WTC11 (cell line): ENCODE measurements around the gene CAT. TPM values are rescaled to one million over a fixed set of nuclear protein-coding genes. Genes with fewer than 3 reads are reported as not detected.

Source experiments
- ATAC-seq: fragments of 200-7000 bp; cut with Tn5 transposase; 2 replicates; pipeline ENCODE4 v1.10.0; 2021; ENCODE audit warnings: mild to moderate bottlenecking, moderate library complexity
- CTCF ChIA-PET: fragments of 300-600 bp; sonication (Branson Sonifier 250); formaldehyde crosslinking; loops from one replicate; lab custom pipeline; 2021; ENCODE audit warnings: antibody characterized with exemption; lab: Charles Lee
- POLR2A ChIA-PET: fragments of 350-600 bp; sonication (Branson Sonifier 250); formaldehyde crosslinking; loops from one replicate; lab custom pipeline; 2021; ENCODE audit warnings: antibody characterized with exemption; lab: Charles Lee
- DNase-seq: peaks from one replicate; pipeline ENCODE4 v3.0.0; 2021; ENCODE audit warnings: low spot score
- H3K27ac Mint-ChIP-seq: 2 replicates; pipeline ENCODE4 v1.8.0; 2021; ENCODE audit warnings: mixed read lengths
- H3K27me3 Mint-ChIP-seq: 2 replicates; pipeline ENCODE4 v1.8.0; 2021; ENCODE audit warnings: low read depth, mild to moderate bottlenecking, moderate library complexity, mixed read lengths
- H3K36me3 Mint-ChIP-seq: 2 replicates; pipeline ENCODE4 v1.8.0; 2021; ENCODE audit warnings: mixed read lengths
- H3K4me1 Mint-ChIP-seq: 2 replicates; pipeline ENCODE4 v1.8.0; 2022; ENCODE audit warnings: mixed read lengths
- H3K4me3 Mint-ChIP-seq: 2 replicates; pipeline ENCODE4 v1.8.0; 2021; ENCODE audit warnings: mild to moderate bottlenecking, moderate library complexity, mixed read lengths
- H3K9me3 Mint-ChIP-seq: 2 replicates; pipeline ENCODE4 v1.8.0; 2021; ENCODE audit warnings: mixed read lengths
- ATF3 ChIP-seq: sonication (generic); formaldehyde crosslinking; conservative IDR thresholded peaks from 2 replicates; pipeline ENCODE4 v1.8.1; 2022; ENCODE audit warnings: mild to moderate bottlenecking, missing genetic modification reagents
- CREM ChIP-seq: sonication (generic); formaldehyde crosslinking; IDR thresholded peaks from 2 replicates; pipeline ENCODE4 v1.8.1; 2022; ENCODE audit warnings: mild to moderate bottlenecking, missing genetic modification reagents, moderate library complexity
- EMX1 ChIP-seq: fragments of 250-450 bp; sonication (Bioruptor Pico); IDR thresholded peaks from 2 replicates; pipeline ENCODE4 v1.8.0; 2021; ENCODE audit warnings: mild to moderate bottlenecking
- ETV6 ChIP-seq: sonication (generic); formaldehyde crosslinking; IDR thresholded peaks from 2 replicates; pipeline ENCODE4 v1.8.1; 2022; ENCODE audit warnings: mild to moderate bottlenecking, missing genetic modification reagents
- FOXJ3 ChIP-seq: sonication (generic); formaldehyde crosslinking; IDR thresholded peaks from 2 replicates; pipeline ENCODE4 v1.9.0; 2021; ENCODE audit warnings: missing genetic modification reagents, mild to moderate bottlenecking, borderline replicate concordance
- GABPB1 ChIP-seq: sonication (generic); formaldehyde crosslinking; IDR thresholded peaks from 2 replicates; pipeline ENCODE4 v1.8.1; 2023; ENCODE audit warnings: mild to moderate bottlenecking, missing genetic modification reagents
- IRF2 ChIP-seq: sonication (generic); formaldehyde crosslinking; IDR thresholded peaks from 2 replicates; pipeline ENCODE4 v1.8.0; 2022; ENCODE audit warnings: low read depth, missing genetic modification reagents, borderline replicate concordance
- JAZF1 ChIP-seq: fragments of 250-450 bp; sonication (Bioruptor Pico); IDR thresholded peaks from 2 replicates; pipeline ENCODE4 v1.9.0; 2021; ENCODE audit warnings: moderate library complexity, mild to moderate bottlenecking, inconsistent platforms
- MXD4 ChIP-seq: fragments of 250-450 bp; sonication (Bioruptor Pico); IDR thresholded peaks from 2 replicates; pipeline ENCODE4 v1.8.0; 2021; ENCODE audit warnings: mild to moderate bottlenecking, moderate library complexity, borderline replicate concordance
- NFATC4 ChIP-seq: fragments of 250-450 bp; sonication (Bioruptor Pico); IDR thresholded peaks from 2 replicates; pipeline ENCODE4 v1.9.0; 2021; ENCODE audit warnings: mild to moderate bottlenecking
- NFYB ChIP-seq: sonication (generic); formaldehyde crosslinking; conservative IDR thresholded peaks from 2 replicates; pipeline ENCODE4 v1.8.0; 2022; ENCODE audit warnings: low read depth, missing genetic modification reagents
- NR3C1 ChIP-seq: sonication (generic); formaldehyde crosslinking; conservative IDR thresholded peaks from 2 replicates; pipeline ENCODE4 v1.8.1; 2023; ENCODE audit warnings: low read depth, mild to moderate bottlenecking, missing genetic modification reagents
- OVOL2 ChIP-seq: fragments of 250-450 bp; sonication (Bioruptor Pico); IDR thresholded peaks from 2 replicates; pipeline ENCODE4 v1.9.0; 2021; ENCODE audit warnings: mild to moderate bottlenecking, borderline replicate concordance
- RELA ChIP-seq: sonication (generic); formaldehyde crosslinking; IDR thresholded peaks from 2 replicates; pipeline ENCODE4 v1.8.1; 2022; ENCODE audit warnings: missing genetic modification reagents, mild to moderate bottlenecking, borderline replicate concordance
- SMAD3 ChIP-seq: sonication (generic); formaldehyde crosslinking; IDR thresholded peaks from 2 replicates; pipeline ENCODE4 v1.8.0; 2022; ENCODE audit warnings: missing genetic modification reagents, mild to moderate bottlenecking, borderline replicate concordance
- SMAD4 ChIP-seq: sonication (generic); formaldehyde crosslinking; IDR thresholded peaks from 2 replicates; pipeline ENCODE4 v1.8.0; 2022; ENCODE audit warnings: mild to moderate bottlenecking, missing genetic modification reagents
- SOX15 ChIP-seq: fragments of 250-450 bp; sonication (Bioruptor Pico); IDR thresholded peaks from 2 replicates; pipeline ENCODE4 v1.9.0; 2021; ENCODE audit warnings: mild to moderate bottlenecking
- SP1 ChIP-seq: sonication (generic); formaldehyde crosslinking; conservative IDR thresholded peaks from 2 replicates; pipeline ENCODE4 v1.8.1; 2022; ENCODE audit warnings: missing genetic modification reagents
- TEAD1 ChIP-seq: sonication (generic); formaldehyde crosslinking; IDR thresholded peaks from 2 replicates; pipeline ENCODE4 v1.8.0; 2022; ENCODE audit warnings: mild to moderate bottlenecking, missing genetic modification reagents
- ZNF219 ChIP-seq: sonication (generic); formaldehyde crosslinking; IDR thresholded peaks from 2 replicates; pipeline ENCODE4 v1.8.0; 2023; ENCODE audit warnings: missing genetic modification reagents, mild to moderate bottlenecking, borderline replicate concordance
- ZNF232 ChIP-seq: sonication (generic); formaldehyde crosslinking; IDR thresholded peaks from 2 replicates; pipeline ENCODE4 v1.8.0; 2022; ENCODE audit warnings: mild to moderate bottlenecking, missing genetic modification reagents
- ZNF317 ChIP-seq: sonication (generic); formaldehyde crosslinking; IDR thresholded peaks from 2 replicates; pipeline ENCODE4 v1.8.1; 2023; ENCODE audit warnings: low read depth, mild to moderate bottlenecking, moderate library complexity, missing genetic modification reagents, borderline replicate concordance
- ZNF416 ChIP-seq: fragments of 250-450 bp; sonication (Bioruptor Pico); IDR thresholded peaks from 2 replicates; pipeline ENCODE4 v1.9.0; 2021; ENCODE audit warnings: mild to moderate bottlenecking, inconsistent platforms
- total RNA-seq: library from RNA; stranded (reverse); gene quantifications from 3 replicates; pipeline ENCODE4 v1.2.3, GENCODE V29; 2021
- TF ChIP-seq, protein P1 (sequence below): fragments of 250-450 bp; sonication (Bioruptor Pico); IDR thresholded peaks from 2 replicates; pipeline ENCODE4 v1.9.0; 2021; ENCODE audit warnings: mild to moderate bottlenecking, borderline replicate concordance
- TF ChIP-seq, protein P2 (sequence below): sonication (generic); formaldehyde crosslinking; conservative IDR thresholded peaks from 2 replicates; pipeline ENCODE4 v1.8.1; 2023; ENCODE audit warnings: mild to moderate bottlenecking, low read depth, missing genetic modification reagents, moderate library complexity
- TF ChIP-seq, protein P3 (sequence below): sonication (generic); formaldehyde crosslinking; IDR thresholded peaks from 2 replicates; pipeline ENCODE4 v1.8.1; 2023; ENCODE audit warnings: mild to moderate bottlenecking, missing genetic modification reagents

CAT gene
- total RNA-seq, 1 experiment from 2014 or later, result 9.3 TPM

- ChIA-PET CTCF (no interaction called here), POLR2A (interaction anchor here (0.6 kb wide), 1 partner anchor 13 kb away, joined by 3 read pairs; no protein-coding TSS in a partner anchor)
- TF ChIP-seq ETV6 (CRISPR knock-in tag) (no peak), TEAD1 (no peak), OVOL2 (no peak)
- TF ChIP-seq, protein P1, sequence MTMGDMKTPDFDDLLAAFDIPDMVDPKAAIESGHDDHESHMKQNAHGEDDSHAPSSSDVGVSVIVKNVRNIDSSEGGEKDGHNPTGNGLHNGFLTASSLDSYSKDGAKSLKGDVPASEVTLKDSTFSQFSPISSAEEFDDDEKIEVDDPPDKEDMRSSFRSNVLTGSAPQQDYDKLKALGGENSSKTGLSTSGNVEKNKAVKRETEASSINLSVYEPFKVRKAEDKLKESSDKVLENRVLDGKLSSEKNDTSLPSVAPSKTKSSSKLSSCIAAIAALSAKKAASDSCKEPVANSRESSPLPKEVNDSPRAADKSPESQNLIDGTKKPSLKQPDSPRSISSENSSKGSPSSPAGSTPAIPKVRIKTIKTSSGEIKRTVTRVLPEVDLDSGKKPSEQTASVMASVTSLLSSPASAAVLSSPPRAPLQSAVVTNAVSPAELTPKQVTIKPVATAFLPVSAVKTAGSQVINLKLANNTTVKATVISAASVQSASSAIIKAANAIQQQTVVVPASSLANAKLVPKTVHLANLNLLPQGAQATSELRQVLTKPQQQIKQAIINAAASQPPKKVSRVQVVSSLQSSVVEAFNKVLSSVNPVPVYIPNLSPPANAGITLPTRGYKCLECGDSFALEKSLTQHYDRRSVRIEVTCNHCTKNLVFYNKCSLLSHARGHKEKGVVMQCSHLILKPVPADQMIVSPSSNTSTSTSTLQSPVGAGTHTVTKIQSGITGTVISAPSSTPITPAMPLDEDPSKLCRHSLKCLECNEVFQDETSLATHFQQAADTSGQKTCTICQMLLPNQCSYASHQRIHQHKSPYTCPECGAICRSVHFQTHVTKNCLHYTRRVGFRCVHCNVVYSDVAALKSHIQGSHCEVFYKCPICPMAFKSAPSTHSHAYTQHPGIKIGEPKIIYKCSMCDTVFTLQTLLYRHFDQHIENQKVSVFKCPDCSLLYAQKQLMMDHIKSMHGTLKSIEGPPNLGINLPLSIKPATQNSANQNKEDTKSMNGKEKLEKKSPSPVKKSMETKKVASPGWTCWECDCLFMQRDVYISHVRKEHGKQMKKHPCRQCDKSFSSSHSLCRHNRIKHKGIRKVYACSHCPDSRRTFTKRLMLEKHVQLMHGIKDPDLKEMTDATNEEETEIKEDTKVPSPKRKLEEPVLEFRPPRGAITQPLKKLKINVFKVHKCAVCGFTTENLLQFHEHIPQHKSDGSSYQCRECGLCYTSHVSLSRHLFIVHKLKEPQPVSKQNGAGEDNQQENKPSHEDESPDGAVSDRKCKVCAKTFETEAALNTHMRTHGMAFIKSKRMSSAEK (CRISPR knock-in tag), result no peak
- Mint-ChIP-seq H3K27ac (no peak overlapping the region), H3K4me1 (peaks cover 7% of the 10 kb centered on the region), H3K27me3 (peaks cover 9% of the 10 kb centered on the region; the same call in 1 of the 2 replicates), H3K4me3 (no peak overlapping the region), H3K36me3 (peaks cover 17% of the 10 kb centered on the region), H3K9me3 (peaks cover 24% of the 10 kb centered on the region)
- DNase-seq, result no peak
- ATAC-seq, result no peak
Observed at GRCh38 chr11:34441814-34442213, 3.1 kb downstream of the CAT start.

- peaks cover 24% of the 10 kb centered on the region for H3K9me3 Mint-ChIP-seq
- no peak overlapping the region for H3K4me3 Mint-ChIP-seq
- ATAC-seq (no peak), DNase-seq (no peak)
- peaks cover 7% of the 10 kb centered on the region for H3K4me1 Mint-ChIP-seq
- H3K36me3 Mint-ChIP-seq, result peaks cover 17% of the 10 kb centered on the region
- CTCF ChIA-PET, result no interaction called here
- H3K27ac Mint-ChIP-seq, result no peak overlapping the region
- no peak for TF ChIP-seq NR3C1 (CRISPR knock-in tag)
- no peak for TF ChIP-seq NFYB (CRISPR knock-in tag)
- TF ChIP-seq ZNF416 (CRISPR knock-in tag), result no peak
- TF ChIP-seq SMAD3, result no peak
- TF ChIP-seq SMAD4 (CRISPR knock-in tag), result no peak
- TF ChIP-seq ATF3, result no peak
- TF ChIP-seq MXD4 (CRISPR knock-in tag), result no peak
- no peak for TF ChIP-seq FOXJ3 (CRISPR knock-in tag)
- no peak for TF ChIP-seq NFATC4 (CRISPR knock-in tag)
- TF ChIP-seq ZNF317, result no peak
- TF ChIP-seq SP1 (CRISPR knock-in tag), result no peak
- TF ChIP-seq, all 79 proteins: peak for 0
- peaks cover 9% of the 10 kb centered on the region; the same call in 1 of the 2 replicates for H3K27me3 Mint-ChIP-seq
- POLR2A ChIA-PET, result no interaction called here
Observed at GRCh38 chr11:34443136-34443535, 4.4 kb downstream of the CAT start.

GRCh38 chr11:34444428-34444827 is 5.7 kb downstream of the CAT start:
- DNase-seq (no peak), ATAC-seq (no peak)
- CTCF ChIA-PET, result no interaction called here
- Mint-ChIP-seq H3K4me1 (peaks cover 4% of the 10 kb centered on the region), H3K27ac (no peak overlapping the region), H3K27me3 (peaks cover 6% of the 10 kb centered on the region; the same call in 1 of the 2 replicates), H3K36me3 (peaks cover 16% of the 10 kb centered on the region), H3K4me3 (no peak overlapping the region), H3K9me3 (peaks cover 21% of the 10 kb centered on the region)
- POLR2A ChIA-PET, result no interaction called here
- TF ChIP-seq RELA (CRISPR knock-in tag) (no peak), IRF2 (CRISPR knock-in tag) (no peak), CREM (CRISPR knock-in tag) (no peak), SOX15 (no peak), ZNF219 (CRISPR knock-in tag) (no peak), EMX1 (CRISPR knock-in tag) (no peak), ZNF232 (CRISPR knock-in tag) (no peak), JAZF1 (CRISPR knock-in tag) (no peak), NFYB (CRISPR knock-in tag) (no peak), GABPB1 (no peak)
- TF ChIP-seq, protein P2, sequence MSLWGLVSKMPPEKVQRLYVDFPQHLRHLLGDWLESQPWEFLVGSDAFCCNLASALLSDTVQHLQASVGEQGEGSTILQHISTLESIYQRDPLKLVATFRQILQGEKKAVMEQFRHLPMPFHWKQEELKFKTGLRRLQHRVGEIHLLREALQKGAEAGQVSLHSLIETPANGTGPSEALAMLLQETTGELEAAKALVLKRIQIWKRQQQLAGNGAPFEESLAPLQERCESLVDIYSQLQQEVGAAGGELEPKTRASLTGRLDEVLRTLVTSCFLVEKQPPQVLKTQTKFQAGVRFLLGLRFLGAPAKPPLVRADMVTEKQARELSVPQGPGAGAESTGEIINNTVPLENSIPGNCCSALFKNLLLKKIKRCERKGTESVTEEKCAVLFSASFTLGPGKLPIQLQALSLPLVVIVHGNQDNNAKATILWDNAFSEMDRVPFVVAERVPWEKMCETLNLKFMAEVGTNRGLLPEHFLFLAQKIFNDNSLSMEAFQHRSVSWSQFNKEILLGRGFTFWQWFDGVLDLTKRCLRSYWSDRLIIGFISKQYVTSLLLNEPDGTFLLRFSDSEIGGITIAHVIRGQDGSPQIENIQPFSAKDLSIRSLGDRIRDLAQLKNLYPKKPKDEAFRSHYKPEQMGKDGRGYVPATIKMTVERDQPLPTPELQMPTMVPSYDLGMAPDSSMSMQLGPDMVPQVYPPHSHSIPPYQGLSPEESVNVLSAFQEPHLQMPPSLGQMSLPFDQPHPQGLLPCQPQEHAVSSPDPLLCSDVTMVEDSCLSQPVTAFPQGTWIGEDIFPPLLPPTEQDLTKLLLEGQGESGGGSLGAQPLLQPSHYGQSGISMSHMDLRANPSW (CRISPR knock-in tag), result no peak
- TF ChIP-seq, protein P3, sequence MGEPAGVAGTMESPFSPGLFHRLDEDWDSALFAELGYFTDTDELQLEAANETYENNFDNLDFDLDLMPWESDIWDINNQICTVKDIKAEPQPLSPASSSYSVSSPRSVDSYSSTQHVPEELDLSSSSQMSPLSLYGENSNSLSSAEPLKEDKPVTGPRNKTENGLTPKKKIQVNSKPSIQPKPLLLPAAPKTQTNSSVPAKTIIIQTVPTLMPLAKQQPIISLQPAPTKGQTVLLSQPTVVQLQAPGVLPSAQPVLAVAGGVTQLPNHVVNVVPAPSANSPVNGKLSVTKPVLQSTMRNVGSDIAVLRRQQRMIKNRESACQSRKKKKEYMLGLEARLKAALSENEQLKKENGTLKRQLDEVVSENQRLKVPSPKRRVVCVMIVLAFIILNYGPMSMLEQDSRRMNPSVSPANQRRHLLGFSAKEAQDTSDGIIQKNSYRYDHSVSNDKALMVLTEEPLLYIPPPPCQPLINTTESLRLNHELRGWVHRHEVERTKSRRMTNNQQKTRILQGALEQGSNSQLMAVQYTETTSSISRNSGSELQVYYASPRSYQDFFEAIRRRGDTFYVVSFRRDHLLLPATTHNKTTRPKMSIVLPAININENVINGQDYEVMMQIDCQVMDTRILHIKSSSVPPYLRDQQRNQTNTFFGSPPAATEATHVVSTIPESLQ (CRISPR knock-in tag), result no peak
